Mesothelial cell of epicardium (in vitro differentiated cells): Measurements from ENCODE around the gene DMD. TPM values are rescaled to one million over a fixed set of nuclear protein-coding genes. Genes with fewer than 3 reads are reported as not detected.

Source experiments
- DNase-seq, 2 experiments: peaks; one replicate each; pipeline ENCODE4 v3.0.0; 2021; ENCODE audit warnings: low spot score in 2 of 2; ENCODE audit not compliant: unreplicated experiment in 2 of 2
- H3K27ac Mint-ChIP-seq: 2 replicates; pipeline ENCODE4 v1.8.0; 2021; ENCODE audit warnings: mixed read lengths
- H3K27me3 Mint-ChIP-seq: 2 replicates; pipeline ENCODE4 v1.8.0; 2021; ENCODE audit warnings: low read depth, mixed read lengths
- H3K36me3 Mint-ChIP-seq: 2 replicates; pipeline ENCODE4 v1.8.0; 2021; ENCODE audit warnings: mixed read lengths
- H3K4me1 Mint-ChIP-seq: 2 replicates; pipeline ENCODE4 v1.8.0; 2021; ENCODE audit warnings: mixed read lengths
- H3K4me3 Mint-ChIP-seq: 2 replicates; pipeline ENCODE4 v1.8.0; 2021; ENCODE audit warnings: mild to moderate bottlenecking, moderate library complexity, mixed read lengths
- H3K9me3 Mint-ChIP-seq: 2 replicates; pipeline ENCODE4 v1.8.0; 2021; ENCODE audit warnings: mixed read lengths
- CTCF ChIP-seq: fragments of 200-600 bp; sonication (generic); IDR thresholded peaks from one replicate; pipeline ENCODE4 v1.5.0; 2021; ENCODE audit warnings: antibody characterized with exemption; ENCODE audit not compliant: unreplicated experiment
- total RNA-seq: library from RNA; stranded (reverse); gene quantifications from 3 replicates; pipeline ENCODE4 v1.2.1, GENCODE V29; 2021

Gene DMD
- total RNA-seq, 1 donor from 2014 or later: 79.4 TPM

- Mint-ChIP-seq H3K4me3 (no peak overlapping the region), H3K27ac (peak overlapping the region; percentile 90), H3K9me3 (peaks cover 25% of the 10 kb centered on the region), H3K27me3 (no peaks in the 10 kb centered on the region), H3K4me1 (peaks cover 34% of the 10 kb centered on the region), H3K36me3 (peaks cover 7% of the 10 kb centered on the region)
- DNase-seq: no peak
- TF ChIP-seq CTCF: no peak
These were observed 1339.3 kb downstream of the DMD start for GRCh38 chrX:31872007-31872406.

- H3K27me3 Mint-ChIP-seq: no peaks in the 10 kb centered on the region
- DNase-seq: no peak
- peak overlapping the region; percentile 65 for H3K27ac Mint-ChIP-seq
- peaks cover 33% of the 10 kb centered on the region for H3K9me3 Mint-ChIP-seq
- H3K36me3 Mint-ChIP-seq: peaks cover 7% of the 10 kb centered on the region
- no peak overlapping the region for H3K4me3 Mint-ChIP-seq
- peaks cover 34% of the 10 kb centered on the region for H3K4me1 Mint-ChIP-seq
- TF ChIP-seq CTCF: no peak
These were observed 1341.1 kb downstream of the DMD start for GRCh38 chrX:31870267-31870666.

- H3K9me3 Mint-ChIP-seq: peaks cover 33% of the 10 kb centered on the region
- H3K4me3 Mint-ChIP-seq: no peak overlapping the region
- no peak overlapping the region for H3K27ac Mint-ChIP-seq
These were observed 1350.7 kb downstream of the DMD start for GRCh38 chrX:31860686-31861085.

GRCh38 chrX:31858915-31859314 is 1352.4 kb downstream of the DMD start:
- no peak for TF ChIP-seq CTCF
- H3K36me3 Mint-ChIP-seq: peaks cover 2% of the 10 kb centered on the region
- H3K4me1 Mint-ChIP-seq: no peaks in the 10 kb centered on the region
- H3K9me3 Mint-ChIP-seq: peaks cover 35% of the 10 kb centered on the region
- no peak overlapping the region for H3K4me3 Mint-ChIP-seq
- no peak for DNase-seq
- no peak overlapping the region for H3K27ac Mint-ChIP-seq
- H3K27me3 Mint-ChIP-seq: no peaks in the 10 kb centered on the region

More at GRCh38 chrX:31860686-31861085, 1350.7 kb downstream of the DMD start:
- H3K36me3 Mint-ChIP-seq: peaks cover 2% of the 10 kb centered on the region
- no peak for DNase-seq
- H3K27me3 Mint-ChIP-seq: no peaks in the 10 kb centered on the region
- TF ChIP-seq CTCF: no peak
- peaks cover 4% of the 10 kb centered on the region for H3K4me1 Mint-ChIP-seq

GRCh38 chrX:31854716-31855115 is 1356.6 kb downstream of the DMD start:
- TF ChIP-seq CTCF: no peak
- DNase-seq: no peak
- H3K4me1 Mint-ChIP-seq: no peaks in the 10 kb centered on the region
- H3K27ac Mint-ChIP-seq: no peak overlapping the region
- H3K4me3 Mint-ChIP-seq: no peak overlapping the region
- H3K36me3 Mint-ChIP-seq: no peaks in the 10 kb centered on the region
- H3K27me3 Mint-ChIP-seq: no peaks in the 10 kb centered on the region
- H3K9me3 Mint-ChIP-seq: peaks cover 36% of the 10 kb centered on the region

GRCh38 chrX:31851761-31852160 is 1359.6 kb downstream of the DMD start:
- H3K27ac Mint-ChIP-seq: no peak overlapping the region
- no peak for DNase-seq
- H3K36me3 Mint-ChIP-seq: no peaks in the 10 kb centered on the region
- TF ChIP-seq CTCF: no peak
- no peaks in the 10 kb centered on the region for H3K27me3 Mint-ChIP-seq
- no peaks in the 10 kb centered on the region for H3K4me1 Mint-ChIP-seq
- H3K4me3 Mint-ChIP-seq: no peak overlapping the region
- peaks cover 40% of the 10 kb centered on the region for H3K9me3 Mint-ChIP-seq
